ENCODE measurements around the gene MTMR2. TPM values are rescaled to one million over a fixed set of nuclear protein-coding genes. Genes with fewer than 3 reads are reported as not detected.

The MTMR2 gene
- total and polyA plus RNA-seq, 2 experiments from 2014 or later = 26.6 to 52.6 TPM

- TF ChIP-seq ZNF462 (CRISPR knock-in tag; IDR thresholded peaks at IDR 0.05) = no peak
Measured at GRCh38 chr11:95853862-95854261, 70.0 kb downstream of the MTMR2 start (continued).

- Mint-ChIP-seq H3K4me3 (no peak overlapping the region), H3K27ac (no peak overlapping the region), H3K9me3 (no peaks in the 10 kb centered on the region), H3K36me3 (ENCODE audit: low read depth) (peaks cover 3% of the 10 kb centered on the region; the same call in 2 of the 3 replicates), H3K4me1 (no peaks in the 10 kb centered on the region), H3K27me3 (ENCODE audit: insufficient read depth, low read depth, poor library complexity) (peaks cover 1% of the 10 kb centered on the region)
- Histone ChIP-seq H3K4me1 (ENCODE audit: insufficient read depth) (no peaks in the 10 kb centered on the region), H3K79me2 (replicated peaks; ENCODE audit: insufficient read depth) (no peaks in the 10 kb centered on the region), H3F3A (replicated peaks; ENCODE audit: low read depth) (no peaks in the 10 kb centered on the region), H3K36me3 (ENCODE audit: insufficient read depth) (peaks cover 7% of the 10 kb centered on the region; the same call in 1 of the 2 replicates), H3K9me2 (ENCODE audit: insufficient read depth) (no peaks in the 10 kb centered on the region), H3K4me2 (no peak overlapping the region), H2AFZ (no peak overlapping the region), H3K27ac (ENCODE audit: low read depth) (no peak overlapping the region), H3K27me3 (ENCODE audit: insufficient read depth) (no peaks in the 10 kb centered on the region), H4K20me1 (replicated peaks; ENCODE audit: insufficient read depth) (peaks cover 4% of the 10 kb centered on the region; the same call in 1 of the 2 replicates), H3K4me3 (no peak overlapping the region)
- ATAC-seq = no peak
- no peak for DNase-seq (ENCODE audit: low spot score)
- TF ChIP-seq ETS1 (IDR thresholded peaks at IDR 0.05) = no peak
- TF ChIP-seq CTCF (conservative IDR thresholded peaks at IDR 0.05; ENCODE audit: low read depth in 2 of 2) = no peak
- TF ChIP-seq EZH2phosphoT487 (IDR thresholded peaks at IDR 0.05; ENCODE audit: unreplicated experiment) = no peak
- no peak for TF ChIP-seq ZNF331 (CRISPR knock-in tag; IDR thresholded peaks at IDR 0.05; ENCODE audit: low read depth)
- TF ChIP-seq ZNF114 (CRISPR knock-in tag; IDR thresholded peaks at IDR 0.05) = no peak
- no peak for TF ChIP-seq NANOG (IDR thresholded peaks at IDR 0.05; ENCODE audit: borderline replicate concordance)
- no peak for TF ChIP-seq JUNB (IDR thresholded peaks at IDR 0.05; ENCODE audit: unreplicated experiment)
- TF ChIP-seq REST (IDR thresholded peaks at IDR 0.05; ENCODE audit: unreplicated experiment) = no peak
Measured at GRCh38 chr11:95853138-95853537, 70.8 kb downstream of the MTMR2 start.

Measured in GM23338 (cell line).